Thyroid gland (tissue), 4 donors: ENCODE data around the gene NMNAT2.

ENCODE experiments used
- POLR2A ChIP-seq, 2 donors: fragments of 450-650 bp; IDR thresholded peaks; one replicate each; pipeline ENCODE4 v1.6.1; 2017; ENCODE audit warnings: antibody characterized with exemption in 2 of 2, mild to moderate bottlenecking in 2 of 2, moderate library complexity in 1 of 2
- TF ChIP-seq, protein P1 (sequence below), 6 experiments: fragments of 200-600 bp in 3 of 6; fragments of 450-650 bp in 3 of 6; sonication (generic) in 3 of 6; IDR thresholded peaks; one replicate each; pipeline ENCODE4 v1.5.1; 2016 to 2019; ENCODE audit warnings: antibody characterized with exemption in 6 of 6, mild to moderate bottlenecking in 2 of 6, inconsistent platforms in 1 of 6, moderate library complexity in 1 of 6

DNA sequence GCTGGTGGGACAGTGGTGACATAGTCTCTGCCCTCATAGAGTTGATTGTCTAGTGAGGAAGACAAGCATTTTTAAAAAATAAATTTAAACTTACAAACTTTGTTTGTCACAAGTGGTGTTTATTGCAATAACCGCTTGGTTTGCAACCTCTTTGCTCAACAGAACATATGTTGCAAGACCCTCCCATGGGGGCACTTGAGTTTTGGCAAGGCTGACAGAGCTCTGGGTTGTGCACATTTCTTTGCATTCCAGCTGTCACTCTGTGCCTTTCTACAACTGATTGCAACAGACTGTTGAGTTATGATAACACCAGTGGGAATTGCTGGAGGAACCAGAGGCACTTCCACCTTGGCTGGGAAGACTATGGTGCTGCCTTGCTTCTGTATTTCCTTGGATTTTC, 173.7 kb downstream of the NMNAT2 start:
- TF ChIP-seq, protein P1, sequence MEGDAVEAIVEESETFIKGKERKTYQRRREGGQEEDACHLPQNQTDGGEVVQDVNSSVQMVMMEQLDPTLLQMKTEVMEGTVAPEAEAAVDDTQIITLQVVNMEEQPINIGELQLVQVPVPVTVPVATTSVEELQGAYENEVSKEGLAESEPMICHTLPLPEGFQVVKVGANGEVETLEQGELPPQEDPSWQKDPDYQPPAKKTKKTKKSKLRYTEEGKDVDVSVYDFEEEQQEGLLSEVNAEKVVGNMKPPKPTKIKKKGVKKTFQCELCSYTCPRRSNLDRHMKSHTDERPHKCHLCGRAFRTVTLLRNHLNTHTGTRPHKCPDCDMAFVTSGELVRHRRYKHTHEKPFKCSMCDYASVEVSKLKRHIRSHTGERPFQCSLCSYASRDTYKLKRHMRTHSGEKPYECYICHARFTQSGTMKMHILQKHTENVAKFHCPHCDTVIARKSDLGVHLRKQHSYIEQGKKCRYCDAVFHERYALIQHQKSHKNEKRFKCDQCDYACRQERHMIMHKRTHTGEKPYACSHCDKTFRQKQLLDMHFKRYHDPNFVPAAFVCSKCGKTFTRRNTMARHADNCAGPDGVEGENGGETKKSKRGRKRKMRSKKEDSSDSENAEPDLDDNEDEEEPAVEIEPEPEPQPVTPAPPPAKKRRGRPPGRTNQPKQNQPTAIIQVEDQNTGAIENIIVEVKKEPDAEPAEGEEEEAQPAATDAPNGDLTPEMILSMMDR (IDR thresholded peaks at IDR 0.05), result no peak
- no peak for TF ChIP-seq POLR2A (IDR thresholded peaks at IDR 0.05)
